ENCODE results near the gene ABCF3.

ABCF3 gene

GRCh38 chr3:184175506-184175905, 10.5 kb upstream of the ABCF3 start:
- peak overlapping the region; percentile 80 for H3K27ac ChIP-seq (ENCODE audit: insufficient read depth, low read length, poor library complexity, severe bottlenecking)
- peaks cover 34% of the 10 kb centered on the region for H3K36me3 ChIP-seq (ENCODE audit: control insufficient read depth, insufficient read depth, low read length)
- no peaks in the 10 kb centered on the region for H3K27me3 ChIP-seq (replicated peaks; ENCODE audit: control insufficient read depth, insufficient read depth, low read length, poor library complexity, severe bottlenecking)
- H3K4me1 ChIP-seq (ENCODE audit: control insufficient read depth, insufficient read depth, low read length, poor library complexity, severe bottlenecking), result peaks cover 22% of the 10 kb centered on the region
- H3K9me3 ChIP-seq (ENCODE audit: control insufficient read depth, low read length), result no peaks in the 10 kb centered on the region
- DNase-seq, result no peak
- peak overlapping the region; percentile 99 for H3K4me3 ChIP-seq (ENCODE audit: insufficient read depth, low read depth, low read length, poor library complexity, severe bottlenecking)

GRCh38 chr3:184175981-184176376, 10.0 kb upstream of the ABCF3 start:
- no peak for DNase-seq

GRCh38 chr3:184176377-184177330, 9.3 kb upstream of the ABCF3 start:
- no peaks in the 10 kb centered on the region for H3K9me3 ChIP-seq (ENCODE audit: control insufficient read depth, low read length)
- H3K27me3 ChIP-seq (replicated peaks; ENCODE audit: control insufficient read depth, insufficient read depth, low read length, poor library complexity, severe bottlenecking), result no peaks in the 10 kb centered on the region
- peaks cover 22% of the 10 kb centered on the region for H3K4me1 ChIP-seq (ENCODE audit: control insufficient read depth, insufficient read depth, low read length, poor library complexity, severe bottlenecking)
- DNase-seq, result no peak
- no peak overlapping the region for H3K4me3 ChIP-seq (ENCODE audit: insufficient read depth, low read depth, low read length, poor library complexity, severe bottlenecking)
- no peak overlapping the region for H3K27ac ChIP-seq (ENCODE audit: insufficient read depth, low read length, poor library complexity, severe bottlenecking)
- peaks cover 46% of the 10 kb centered on the region for H3K36me3 ChIP-seq (ENCODE audit: control insufficient read depth, insufficient read depth, low read length)

More at GRCh38 chr3:184175981-184176376, 10.0 kb upstream of the ABCF3 start:
- Histone ChIP-seq H3K9me3 (ENCODE audit: control insufficient read depth, low read length) (no peaks in the 10 kb centered on the region), H3K4me1 (ENCODE audit: control insufficient read depth, insufficient read depth, low read length, poor library complexity, severe bottlenecking) (peaks cover 22% of the 10 kb centered on the region), H3K36me3 (ENCODE audit: control insufficient read depth, insufficient read depth, low read length) (peaks cover 39% of the 10 kb centered on the region), H3K27ac (ENCODE audit: insufficient read depth, low read length, poor library complexity, severe bottlenecking) (no peak overlapping the region), H3K4me3 (ENCODE audit: insufficient read depth, low read depth, low read length, poor library complexity, severe bottlenecking) (no peak overlapping the region), H3K27me3 (replicated peaks; ENCODE audit: control insufficient read depth, insufficient read depth, low read length, poor library complexity, severe bottlenecking) (no peaks in the 10 kb centered on the region)

GRCh38 chr3:184177331-184177731, 8.7 kb upstream of the ABCF3 start:
- Histone ChIP-seq H3K9me3 (ENCODE audit: control insufficient read depth, low read length) (no peaks in the 10 kb centered on the region), H3K36me3 (ENCODE audit: control insufficient read depth, insufficient read depth, low read length) (peaks cover 52% of the 10 kb centered on the region), H3K4me1 (ENCODE audit: control insufficient read depth, insufficient read depth, low read length, poor library complexity, severe bottlenecking) (peaks cover 22% of the 10 kb centered on the region), H3K27ac (ENCODE audit: insufficient read depth, low read length, poor library complexity, severe bottlenecking) (no peak overlapping the region), H3K27me3 (replicated peaks; ENCODE audit: control insufficient read depth, insufficient read depth, low read length, poor library complexity, severe bottlenecking) (no peaks in the 10 kb centered on the region), H3K4me3 (ENCODE audit: insufficient read depth, low read depth, low read length, poor library complexity, severe bottlenecking) (no peak overlapping the region)
- no peak for DNase-seq

GRCh38 chr3:184177767-184178306, 8.2 kb upstream of the ABCF3 start:
- Histone ChIP-seq H3K36me3 (ENCODE audit: control insufficient read depth, insufficient read depth, low read length) (peaks cover 58% of the 10 kb centered on the region), H3K9me3 (ENCODE audit: control insufficient read depth, low read length) (no peaks in the 10 kb centered on the region), H3K4me1 (ENCODE audit: control insufficient read depth, insufficient read depth, low read length, poor library complexity, severe bottlenecking) (peaks cover 22% of the 10 kb centered on the region), H3K4me3 (ENCODE audit: insufficient read depth, low read depth, low read length, poor library complexity, severe bottlenecking) (no peak overlapping the region), H3K27ac (ENCODE audit: insufficient read depth, low read length, poor library complexity, severe bottlenecking) (no peak overlapping the region), H3K27me3 (replicated peaks; ENCODE audit: control insufficient read depth, insufficient read depth, low read length, poor library complexity, severe bottlenecking) (no peaks in the 10 kb centered on the region)
- DNase-seq, result no peak

- peaks cover 22% of the 10 kb centered on the region for H3K4me1 ChIP-seq (ENCODE audit: control insufficient read depth, insufficient read depth, low read length, poor library complexity, severe bottlenecking)
- DNase-seq, result no peak
- H3K4me3 ChIP-seq (ENCODE audit: insufficient read depth, low read depth, low read length, poor library complexity, severe bottlenecking), result no peak overlapping the region
- H3K36me3 ChIP-seq (ENCODE audit: control insufficient read depth, insufficient read depth, low read length), result peaks cover 65% of the 10 kb centered on the region
- H3K27ac ChIP-seq (ENCODE audit: insufficient read depth, low read length, poor library complexity, severe bottlenecking), result no peak overlapping the region
- no peaks in the 10 kb centered on the region for H3K27me3 ChIP-seq (replicated peaks; ENCODE audit: control insufficient read depth, insufficient read depth, low read length, poor library complexity, severe bottlenecking)
- no peaks in the 10 kb centered on the region for H3K9me3 ChIP-seq (ENCODE audit: control insufficient read depth, low read length)
Observed at GRCh38 chr3:184178521-184179138, 7.4 kb upstream of the ABCF3 start.

- no peak overlapping the region for H3K4me3 ChIP-seq (ENCODE audit: insufficient read depth, low read depth, low read length, poor library complexity, severe bottlenecking)
- peaks cover 73% of the 10 kb centered on the region for H3K36me3 ChIP-seq (ENCODE audit: control insufficient read depth, insufficient read depth, low read length)
- DNase-seq, result no peak
- no peaks in the 10 kb centered on the region for H3K9me3 ChIP-seq (ENCODE audit: control insufficient read depth, low read length)
- no peak overlapping the region for H3K27ac ChIP-seq (ENCODE audit: insufficient read depth, low read length, poor library complexity, severe bottlenecking)
- peaks cover 22% of the 10 kb centered on the region for H3K4me1 ChIP-seq (ENCODE audit: control insufficient read depth, insufficient read depth, low read length, poor library complexity, severe bottlenecking)
- no peaks in the 10 kb centered on the region for H3K27me3 ChIP-seq (replicated peaks; ENCODE audit: control insufficient read depth, insufficient read depth, low read length, poor library complexity, severe bottlenecking)
Observed at GRCh38 chr3:184180165-184180564, 5.8 kb upstream of the ABCF3 start.

GRCh38 chr3:184181596-184181995, 4.4 kb upstream of the ABCF3 start:
- Histone ChIP-seq H3K4me3 (ENCODE audit: insufficient read depth, low read depth, low read length, poor library complexity, severe bottlenecking) (no peak overlapping the region), H3K4me1 (ENCODE audit: control insufficient read depth, insufficient read depth, low read length, poor library complexity, severe bottlenecking) (peaks cover 13% of the 10 kb centered on the region), H3K9me3 (ENCODE audit: control insufficient read depth, low read length) (no peaks in the 10 kb centered on the region), H3K27me3 (replicated peaks; ENCODE audit: control insufficient read depth, insufficient read depth, low read length, poor library complexity, severe bottlenecking) (no peaks in the 10 kb centered on the region), H3K27ac (ENCODE audit: insufficient read depth, low read length, poor library complexity, severe bottlenecking) (no peak overlapping the region), H3K36me3 (ENCODE audit: control insufficient read depth, insufficient read depth, low read length) (peaks cover 73% of the 10 kb centered on the region)
- no peak for DNase-seq

- no peak overlapping the region for H3K4me3 ChIP-seq (ENCODE audit: insufficient read depth, low read depth, low read length, poor library complexity, severe bottlenecking)
- no peaks in the 10 kb centered on the region for H3K27me3 ChIP-seq (replicated peaks; ENCODE audit: control insufficient read depth, insufficient read depth, low read length, poor library complexity, severe bottlenecking)
- no peak for DNase-seq
- peaks cover 17% of the 10 kb centered on the region for H3K4me1 ChIP-seq (ENCODE audit: control insufficient read depth, insufficient read depth, low read length, poor library complexity, severe bottlenecking)
- H3K9me3 ChIP-seq (ENCODE audit: control insufficient read depth, low read length), result no peaks in the 10 kb centered on the region
- H3K27ac ChIP-seq (ENCODE audit: insufficient read depth, low read length, poor library complexity, severe bottlenecking), result no peak overlapping the region
- H3K36me3 ChIP-seq (ENCODE audit: control insufficient read depth, insufficient read depth, low read length), result peaks cover 62% of the 10 kb centered on the region
Observed at GRCh38 chr3:184183679-184184078, 2.3 kb upstream of the ABCF3 start.

Measured in effector memory CD4-positive, alpha-beta T cell (primary cell).